CD14-positive monocyte (primary cell): Measurements from ENCODE around the gene MGAT5. TPM values are rescaled to one million over a fixed set of nuclear protein-coding genes. Genes with fewer than 3 reads are reported as not detected.

Source experiments
- DNase-seq, 3 donors: peaks; one replicate each; pipeline ENCODE4 v3.0.0-alpha.2; 2011 to 2022
- H2AFZ ChIP-seq: 2 replicates; pipeline ENCODE4 v1.6.0; 2012; ENCODE audit warnings: mild to moderate bottlenecking, low read depth, low read length, inconsistent platforms; ENCODE audit not compliant: insufficient read depth, poor library complexity, severe bottlenecking
- H3K27ac ChIP-seq, 2 donors: 1 replicate in 1 of 2; 2 replicates in 1 of 2; pipeline ENCODE4 v1.5.1; 2012 to 2013; ENCODE audit warnings: low read length in 2 of 2, control low read depth in 1 of 2, inconsistent platforms in 1 of 2, low read depth in 1 of 2, mild to moderate bottlenecking in 1 of 2
- H3K27me3 ChIP-seq, 2 donors: one replicate each; pipeline versions ENCODE4 v1.6.0 to v1.6.1; 2011 to 2013; ENCODE audit warnings: low read length in 2 of 2; ENCODE audit not compliant: control insufficient read depth in 2 of 2, insufficient read depth in 2 of 2
- H3K36me3 ChIP-seq, 2 donors: replicated peaks in 1 of 2; 1 replicate in 1 of 2; 2 replicates in 1 of 2; pipeline versions ENCODE4 v1.5.1 to v1.6.1; 2012 to 2013; ENCODE audit warnings: low read length in 2 of 2, control low read depth in 1 of 2, inconsistent platforms in 1 of 2, mild to moderate bottlenecking in 1 of 2; ENCODE audit not compliant: insufficient read depth in 2 of 2, control insufficient read depth in 1 of 2
- H3K4me1 ChIP-seq, 2 donors: 1 replicate in 1 of 2; 2 replicates in 1 of 2; pipeline versions ENCODE4 v1.5.1 to v1.6.1; 2012 to 2013; ENCODE audit warnings: low read length in 2 of 2, control low read depth in 1 of 2, inconsistent platforms in 1 of 2, mild to moderate bottlenecking in 1 of 2, moderate library complexity in 1 of 2; ENCODE audit not compliant: insufficient read depth in 2 of 2, control insufficient read depth in 1 of 2
- H3K4me2 ChIP-seq: replicated peaks from 2 replicates; pipeline ENCODE3; 2012; ENCODE audit warnings: low read length, moderate library complexity, mild to moderate bottlenecking; ENCODE audit not compliant: poor library complexity, severe bottlenecking; ENCODE audit errors: extremely low read depth
- H3K4me3 ChIP-seq, 3 experiments: fragments of 200-600 bp in 1 of 3; sonication (generic) in 1 of 3; replicated peaks in 1 of 3; 1 replicate in 2 of 3; 2 replicates in 1 of 3; pipeline ENCODE4 v1.5.1; 2011 to 2013; ENCODE audit warnings: low read length in 3 of 3, mild to moderate bottlenecking in 3 of 3, control low read depth in 2 of 3, low read depth in 2 of 3, inconsistent platforms in 1 of 3, moderate library complexity in 1 of 3
- H3K79me2 ChIP-seq: 2 replicates; pipeline ENCODE4 v1.6.0; 2012; ENCODE audit warnings: mild to moderate bottlenecking, control low read depth, inconsistent platforms, low read length, moderate library complexity; ENCODE audit not compliant: insufficient read depth
- H3K9ac ChIP-seq: 2 replicates; pipeline ENCODE4 v1.6.0; 2017; ENCODE audit warnings: low read length, mild to moderate bottlenecking; ENCODE audit not compliant: insufficient read depth, poor library complexity, severe bottlenecking
- H3K9me3 ChIP-seq, 2 donors: replicated peaks in 1 of 2; 1 replicate in 1 of 2; 2 replicates in 1 of 2; pipeline versions ENCODE4 v1.5.1 to v1.6.1; 2012 to 2013; ENCODE audit warnings: low read length in 2 of 2, control low read depth in 1 of 2; ENCODE audit not compliant: control insufficient read depth in 1 of 2, insufficient read depth in 1 of 2
- H4K20me1 ChIP-seq: 2 replicates; pipeline ENCODE4 v1.6.0; 2012; ENCODE audit warnings: mild to moderate bottlenecking, low read length, control low read depth, moderate library complexity; ENCODE audit not compliant: insufficient read depth
- H3K27ac Mint-ChIP-seq, 7 donors: one replicate each; pipeline ENCODE4 v1.8.0; 2020; ENCODE audit warnings: mild to moderate bottlenecking in 7 of 7, mixed read lengths in 7 of 7, moderate library complexity in 6 of 7, inconsistent platforms in 2 of 7
- H3K27me3 Mint-ChIP-seq, 3 donors: one replicate each; pipeline ENCODE4 v1.8.0; 2021 to 2022; ENCODE audit warnings: low read depth in 3 of 3, mild to moderate bottlenecking in 3 of 3, mixed read lengths in 3 of 3, moderate library complexity in 3 of 3, inconsistent platforms in 1 of 3
- H3K36me3 Mint-ChIP-seq, 2 donors: one replicate each; pipeline ENCODE4 v1.8.0; 2020; ENCODE audit warnings: mixed read lengths in 2 of 2, inconsistent platforms in 1 of 2, mild to moderate bottlenecking in 1 of 2
- H3K4me1 Mint-ChIP-seq: one replicate; pipeline ENCODE4 v1.8.0; 2020; ENCODE audit warnings: mild to moderate bottlenecking, mixed read lengths
- H3K4me3 Mint-ChIP-seq, 2 donors: one replicate each; pipeline ENCODE4 v1.8.0; 2020; ENCODE audit warnings: mild to moderate bottlenecking in 2 of 2, mixed read lengths in 2 of 2, moderate library complexity in 1 of 2
- H3K9me3 Mint-ChIP-seq, 7 donors: one replicate each; pipeline ENCODE4 v1.8.0; 2020 to 2022; ENCODE audit warnings: mixed read lengths in 7 of 7, mild to moderate bottlenecking in 6 of 7, moderate library complexity in 6 of 7, inconsistent platforms in 2 of 7
- CTCF ChIP-seq: fragments of 200-600 bp; IDR thresholded peaks from one replicate; pipeline ENCODE4 v1.8.0; 2022; ENCODE audit warnings: antibody characterized with exemption, mild to moderate bottlenecking
- WGBS: methylation state at CpG from one replicate; pipeline ENCODE4 v1.1.5; 2013; ENCODE audit warnings: missing lambda C conversion rate; ENCODE audit not compliant: insufficient coverage; 5-methylcytosine and 5-hydroxymethylcytosine counted together
- intact Hi-C, 2 donors: fragments of 100-400 bp; cut with micrococcal nuclease; formaldehyde crosslinking; loops; one replicate each; pipeline versions ENCODE4 v1.15.0 to v1.15.1; 2023
- polyA plus RNA-seq, 3 donors: library from polyadenylated mRNA; depleted of rRNA in 1 of 3; unstranded in 2 of 3; stranded (reverse) in 1 of 3; fragments of 300-500 nt in 2 of 3; fragments of >200 nt in 1 of 3; fragmentation: Illumina TruSeq in 2 of 3; gene quantifications; 1 replicate in 2 of 3; 2 replicates in 1 of 3; pipeline ENCODE4 v1.2.3, GENCODE V29; 2012 to 2021

MGAT5 gene
- polyA plus RNA-seq, 3 donors = 1.9 to 6.6 (median 2.4) TPM

- H2AFZ ChIP-seq = no peak overlapping the region
- no peak overlapping the region for H3K9ac ChIP-seq
- DNase-seq = no peak
- H3K27ac Mint-ChIP-seq = no peak overlapping the region
- H3K4me2 ChIP-seq = no peak overlapping the region
- H3K9me3 ChIP-seq = no peaks in the 10 kb centered on the region
- no peak overlapping the region for H3K4me3 ChIP-seq
- peaks cover 25% of the 10 kb centered on the region for H4K20me1 ChIP-seq
- H3K36me3 ChIP-seq = peaks cover 5 to 7% of the 10 kb centered on the region in 2 donors
- H3K4me1 Mint-ChIP-seq = peaks cover 35% of the 10 kb centered on the region
- no peak overlapping the region for H3K4me3 Mint-ChIP-seq
- no peaks in the 10 kb centered on the region for H3K4me1 ChIP-seq
- intact Hi-C loops = no loop called here
- peaks cover 0 to 2% (median 0%) of the 10 kb centered on the region in 3 donors for H3K27me3 Mint-ChIP-seq
- no peak for TF ChIP-seq CTCF
- no peaks in the 10 kb centered on the region for H3K27me3 ChIP-seq
- H3K79me2 ChIP-seq = no peaks in the 10 kb centered on the region
- no peak overlapping the region for H3K27ac ChIP-seq
- H3K36me3 Mint-ChIP-seq = peaks cover 18% of the 10 kb centered on the region in 2 donors
- H3K9me3 Mint-ChIP-seq = no peaks in the 10 kb centered on the region
Observed at GRCh38 chr2:134257509-134257908, 3.6 kb downstream of the MGAT5 start.

- intact Hi-C loops = no loop called here
- H3K27me3 ChIP-seq = no peaks in the 10 kb centered on the region
- Mint-ChIP-seq H3K4me3 (no peak overlapping the region), H3K36me3 (peaks cover 18 to 20% of the 10 kb centered on the region in 2 donors), H3K27me3 (peaks cover 0 to 2% (median 0%) of the 10 kb centered on the region in 3 donors), H3K9me3 (no peaks in the 10 kb centered on the region), H3K4me1 (peaks cover 35% of the 10 kb centered on the region), H3K27ac (no peak overlapping the region)
- no peak for TF ChIP-seq CTCF
- H3K4me1 ChIP-seq = no peaks in the 10 kb centered on the region
- WGBS = 100% methylated on average over 1 of the region's 7 CpGs
- H2AFZ ChIP-seq = no peak overlapping the region
- H3K36me3 ChIP-seq = peaks cover 5 to 7% of the 10 kb centered on the region in 2 donors
- H4K20me1 ChIP-seq = peaks cover 25% of the 10 kb centered on the region
- H3K79me2 ChIP-seq = no peaks in the 10 kb centered on the region
- no peak overlapping the region for H3K27ac ChIP-seq
- no peak overlapping the region for H3K4me3 ChIP-seq
- no peak for DNase-seq
- H3K9ac ChIP-seq = no peak overlapping the region
- no peaks in the 10 kb centered on the region for H3K9me3 ChIP-seq
- no peak overlapping the region for H3K4me2 ChIP-seq
Observed at GRCh38 chr2:134257965-134258683, 4.3 kb downstream of the MGAT5 start.
